Mucosa of descending colon (tissue), 3 donors: ENCODE measurements around the gene PHC2. TPM values are rescaled to one million over a fixed set of nuclear protein-coding genes. Genes with fewer than 3 reads are reported as not detected.

Source experiments
- ATAC-seq: fragments of 200-7000 bp; cut with Tn5 transposase; one replicate; pipeline ENCODE4 v1.9.1; 2020; ENCODE audit warnings: mild to moderate bottlenecking, moderate library complexity
- DNase-seq, 3 donors: peaks; one replicate each; pipeline ENCODE4 v3.0.0-alpha.2; 2020
- H3K36me3 ChIP-seq: fragments of 200-600 bp; one replicate; pipeline ENCODE4 v1.8.0; 2021; ENCODE audit warnings: low read depth, mild to moderate bottlenecking
- H3K4me1 ChIP-seq: fragments of 200-600 bp; one replicate; pipeline ENCODE4 v1.8.0; 2021; ENCODE audit warnings: low read depth, mild to moderate bottlenecking
- H3K4me3 ChIP-seq: fragments of 200-600 bp; one replicate; pipeline ENCODE4 v1.8.0; 2021; ENCODE audit warnings: mild to moderate bottlenecking
- H3K9me3 ChIP-seq: fragments of 200-600 bp; one replicate; pipeline ENCODE4 v1.8.0; 2021; ENCODE audit warnings: mild to moderate bottlenecking
- intact Hi-C, 2 donors: fragments of 100-400 bp; cut with DNase I in 1 of 2; cut with micrococcal nuclease in 1 of 2; formaldehyde crosslinking; loops; one replicate each; pipeline versions ENCODE4 v1.11.0 to v1.11.1; 2022; cut with DNase I, micrococcal nuclease
- total RNA-seq, 3 donors: library from RNA; stranded (reverse); fragmentation: NEBNext Ultra II Directional in 2 of 3; extraction: Animal tissue kit (Norgen Biotek cat#: 25700) in 2 of 3; gene quantifications; one replicate each; pipeline versions ENCODE4 v1.2.1 to v1.2.4, GENCODE V29; 2021 to 2023
- TF ChIP-seq, protein P1 (sequence below): fragments of 200-600 bp; IDR thresholded peaks from one replicate; pipeline ENCODE4 v1.8.0; 2022; ENCODE audit warnings: antibody characterized with exemption, mild to moderate bottlenecking
- donor health status: DM: no; HTN: no; CAD: no; lungs with moderate emphysema.
- donor health status: DM: no; HTN: no; CAD: no.
- donor health status: DM: no; HTN: yes; CAD: no.

Gene PHC2
- total RNA-seq, 3 donors from 2014 or later, result 49.5 to 99.0 (median 60.5) TPM

DNA sequence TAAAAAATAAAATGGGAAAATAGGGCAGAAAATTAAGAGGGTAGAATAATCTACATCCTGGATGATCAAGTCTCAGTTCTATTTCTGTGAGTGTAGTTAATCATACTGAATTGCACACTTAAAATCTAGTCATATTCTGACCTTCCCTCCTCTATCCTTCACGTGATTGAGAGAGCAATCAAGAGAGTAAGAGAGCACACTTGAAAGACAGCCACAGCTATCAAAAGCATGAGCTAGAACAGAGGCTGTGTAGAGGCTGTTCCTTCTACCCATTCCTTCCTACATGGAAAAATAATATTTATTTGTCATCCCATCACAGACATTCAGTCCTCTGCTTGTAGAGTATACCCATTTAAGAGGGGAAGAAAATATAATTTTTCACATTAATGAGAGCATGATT, 52.4 kb downstream of the PHC2 start:
- ATAC-seq, result no peak
- TF ChIP-seq, protein P1, sequence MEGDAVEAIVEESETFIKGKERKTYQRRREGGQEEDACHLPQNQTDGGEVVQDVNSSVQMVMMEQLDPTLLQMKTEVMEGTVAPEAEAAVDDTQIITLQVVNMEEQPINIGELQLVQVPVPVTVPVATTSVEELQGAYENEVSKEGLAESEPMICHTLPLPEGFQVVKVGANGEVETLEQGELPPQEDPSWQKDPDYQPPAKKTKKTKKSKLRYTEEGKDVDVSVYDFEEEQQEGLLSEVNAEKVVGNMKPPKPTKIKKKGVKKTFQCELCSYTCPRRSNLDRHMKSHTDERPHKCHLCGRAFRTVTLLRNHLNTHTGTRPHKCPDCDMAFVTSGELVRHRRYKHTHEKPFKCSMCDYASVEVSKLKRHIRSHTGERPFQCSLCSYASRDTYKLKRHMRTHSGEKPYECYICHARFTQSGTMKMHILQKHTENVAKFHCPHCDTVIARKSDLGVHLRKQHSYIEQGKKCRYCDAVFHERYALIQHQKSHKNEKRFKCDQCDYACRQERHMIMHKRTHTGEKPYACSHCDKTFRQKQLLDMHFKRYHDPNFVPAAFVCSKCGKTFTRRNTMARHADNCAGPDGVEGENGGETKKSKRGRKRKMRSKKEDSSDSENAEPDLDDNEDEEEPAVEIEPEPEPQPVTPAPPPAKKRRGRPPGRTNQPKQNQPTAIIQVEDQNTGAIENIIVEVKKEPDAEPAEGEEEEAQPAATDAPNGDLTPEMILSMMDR, result no peak
- DNase-seq, result no peak
- Histone ChIP-seq H3K36me3 (no peaks in the 10 kb centered on the region), H3K4me3 (no peak overlapping the region), H3K9me3 (no peaks in the 10 kb centered on the region), H3K4me1 (no peaks in the 10 kb centered on the region)
- intact Hi-C loops, result loop anchor here in 1 of 2 donors (10.0 kb wide), 1 partner anchor 86 kb away; no protein-coding TSS in a partner anchor

DNA sequence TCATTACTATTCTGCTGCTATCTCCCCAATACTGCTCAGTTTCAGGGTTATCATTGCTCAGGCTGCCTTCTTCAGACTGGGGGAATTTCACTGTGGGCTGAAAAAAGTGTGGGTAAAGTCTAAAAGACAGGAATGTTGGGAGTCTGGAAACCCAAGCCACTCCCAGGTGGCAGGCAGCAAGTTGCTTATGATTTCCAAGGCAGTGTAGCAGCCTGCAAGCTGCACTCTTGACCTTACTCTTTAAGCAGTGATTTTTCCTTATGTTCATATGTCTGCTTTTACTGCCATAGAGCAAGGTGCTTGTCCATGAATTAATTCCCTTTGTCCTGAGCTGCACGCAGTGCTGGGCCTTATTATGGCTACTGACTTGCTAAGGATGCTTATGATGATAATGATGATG, 53.1 kb downstream of the PHC2 start:
- no peak overlapping the region for H3K4me3 ChIP-seq
- no peaks in the 10 kb centered on the region for H3K9me3 ChIP-seq
- no peaks in the 10 kb centered on the region for H3K4me1 ChIP-seq
- intact Hi-C loops, result loop anchor here in 1 of 2 donors (10.0 kb wide), 1 partner anchor 87 kb away; no protein-coding TSS in a partner anchor
- no peaks in the 10 kb centered on the region for H3K36me3 ChIP-seq
- TF ChIP-seq, protein P1, result no peak
- DNase-seq (no peak), ATAC-seq (no peak)

- ATAC-seq (no peak), DNase-seq (no peak)
- Histone ChIP-seq H3K4me3 (no peak overlapping the region), H3K4me1 (no peaks in the 10 kb centered on the region), H3K36me3 (no peaks in the 10 kb centered on the region), H3K9me3 (no peaks in the 10 kb centered on the region)
- TF ChIP-seq, protein P1, result no peak
- intact Hi-C loops, result loop anchor here in 1 of 2 donors (10.0 kb wide), 1 partner anchor 88 kb away; no protein-coding TSS in a partner anchor
These were observed 53.9 kb downstream of the PHC2 start for GRCh38 chr1:33377013-33377412.

- Histone ChIP-seq H3K4me1 (no peaks in the 10 kb centered on the region), H3K9me3 (no peaks in the 10 kb centered on the region), H3K4me3 (no peak overlapping the region), H3K36me3 (no peaks in the 10 kb centered on the region)
- no peak for ATAC-seq
- intact Hi-C loops, result loop anchor here in 1 of 2 donors (10.0 kb wide), 1 partner anchor 89 kb away; no protein-coding TSS in a partner anchor
- no peak for DNase-seq
- TF ChIP-seq, protein P1, result no peak
These were observed 55.6 kb downstream of the PHC2 start for GRCh38 chr1:33375316-33375715.

DNA sequence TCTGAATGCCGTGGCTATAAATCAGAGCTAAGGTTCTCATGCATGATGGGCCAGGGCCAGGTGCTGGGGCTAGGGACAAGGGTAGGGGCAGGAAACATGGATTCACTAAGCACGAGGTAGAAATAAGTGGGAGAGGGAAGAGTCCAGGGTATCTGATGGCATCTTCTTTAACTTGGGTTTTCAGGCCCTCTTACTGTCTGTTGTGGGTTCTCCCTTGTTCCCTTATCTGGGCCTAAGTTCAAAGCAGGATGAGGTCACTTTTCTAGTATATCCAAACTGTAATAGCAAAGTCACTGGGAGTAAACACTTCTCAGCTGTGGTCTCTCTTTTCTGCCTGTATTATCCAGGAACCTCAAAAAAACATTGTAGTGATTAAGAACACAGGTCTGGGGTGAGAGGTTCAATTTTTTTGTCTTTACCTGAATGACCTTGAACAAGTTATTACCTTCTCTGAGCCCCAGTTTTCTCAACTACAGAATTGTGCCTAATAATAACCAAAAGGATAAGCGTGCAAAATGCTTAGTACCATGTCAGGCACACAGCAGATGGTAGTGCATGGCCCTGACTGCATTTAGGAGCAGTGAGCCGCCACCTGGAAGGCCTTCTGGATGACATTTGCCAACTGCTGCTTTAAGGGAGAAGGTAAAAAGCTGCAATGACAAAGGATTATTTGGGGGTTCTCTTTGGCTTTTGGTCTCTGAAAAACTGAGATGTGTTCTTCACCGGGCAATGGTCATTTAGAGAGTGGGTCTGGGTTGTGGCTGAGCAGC, 56.4 kb downstream of the PHC2 start:
- intact Hi-C loops, result loop anchor here in 1 of 2 donors (10.0 kb wide), 1 partner anchor 90 kb away; no protein-coding TSS in a partner anchor
- DNase-seq, result no peak
- ATAC-seq, result no peak

More for the DNA sequence above, 56.4 kb downstream of the PHC2 start:
- Histone ChIP-seq H3K9me3 (no peaks in the 10 kb centered on the region), H3K4me3 (no peak overlapping the region), H3K4me1 (no peaks in the 10 kb centered on the region), H3K36me3 (no peaks in the 10 kb centered on the region)
- TF ChIP-seq, protein P1, result no peak
